ENCODE results near the gene SRGAP1.

SRGAP1 gene

DNA sequence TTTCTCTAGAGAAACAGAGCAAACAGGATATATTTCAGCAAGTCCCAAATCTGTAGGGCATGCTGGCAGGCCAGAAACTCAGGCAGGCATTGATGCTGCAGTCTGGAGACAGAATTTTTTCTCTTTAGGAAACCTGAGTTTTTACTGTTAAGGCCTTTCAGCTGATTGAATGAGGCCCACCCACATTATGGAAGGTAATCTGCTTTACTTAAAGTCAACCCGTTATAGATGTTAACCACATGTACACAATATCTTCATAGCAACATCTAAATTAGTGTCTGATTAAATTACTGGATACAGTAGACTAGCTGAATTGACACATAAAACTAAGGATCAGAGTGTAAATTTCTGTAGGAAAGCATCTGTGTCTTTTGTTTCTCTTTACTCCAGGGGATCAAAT lies 65.2 kb downstream of the SRGAP1 start:
- DNase-seq (ENCODE audit: low spot score) = no peak

DNA sequence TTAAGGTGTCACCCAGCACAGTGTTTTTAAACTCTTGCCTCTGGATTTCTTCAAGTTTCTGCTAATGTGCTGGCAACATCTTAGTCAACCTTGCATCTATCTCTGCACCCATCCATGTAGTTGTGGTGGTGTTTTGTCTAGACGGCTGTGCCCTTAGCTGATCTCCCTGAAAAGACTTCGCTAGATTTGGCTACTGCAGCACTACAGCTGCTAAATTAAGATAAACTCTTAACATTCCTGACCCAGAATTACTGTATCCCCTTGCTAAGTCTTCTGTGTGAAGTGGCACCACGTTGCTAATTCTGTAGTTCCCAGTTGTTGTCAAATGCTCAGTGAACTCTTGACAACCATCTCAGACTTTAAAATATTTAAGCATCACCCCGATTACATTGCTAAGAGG lies 66.8 kb downstream of the SRGAP1 start:
- no peak for DNase-seq (ENCODE audit: low spot score)

DNA sequence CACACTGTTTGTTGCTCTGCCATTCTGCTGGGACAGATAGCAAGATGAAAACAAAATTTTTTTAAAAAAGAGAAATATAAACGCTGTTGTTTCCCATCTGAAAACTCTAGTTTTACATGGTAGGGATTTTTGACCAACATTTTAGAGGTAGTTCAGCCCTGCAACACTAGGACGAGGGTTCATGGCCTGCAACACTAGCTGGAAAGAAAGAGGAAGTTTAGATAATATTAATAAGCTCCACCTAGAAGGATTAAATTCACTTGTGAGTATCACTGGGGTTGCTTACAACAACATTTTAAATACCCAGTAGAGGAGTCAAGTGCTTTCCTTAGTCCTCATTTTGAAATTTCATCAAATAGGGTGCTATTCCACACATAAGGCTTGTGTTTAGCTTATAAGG lies 68.2 kb downstream of the SRGAP1 start:
- no peak for DNase-seq (ENCODE audit: low spot score)

DNA sequence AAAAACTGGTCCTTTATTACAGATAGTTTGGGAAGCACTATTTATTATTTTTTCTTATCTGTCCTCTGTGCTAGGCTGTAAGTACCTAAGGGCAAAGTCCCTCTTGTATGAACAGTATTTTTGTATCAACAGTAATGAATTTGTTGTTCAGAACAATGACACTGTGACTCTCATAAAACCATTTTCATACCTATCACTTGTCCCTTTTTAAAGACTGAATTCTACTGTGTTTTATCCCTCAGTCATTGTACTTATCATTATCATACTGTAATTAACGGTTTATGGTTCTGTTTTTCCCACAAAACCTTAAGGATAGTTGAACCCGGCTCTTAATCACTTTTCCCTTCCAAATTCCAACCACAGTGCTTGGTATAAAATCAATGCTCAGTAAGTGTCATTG lies 69.4 kb downstream of the SRGAP1 start:
- peak; percentile 56 for DNase-seq (ENCODE audit: low spot score)

DNA sequence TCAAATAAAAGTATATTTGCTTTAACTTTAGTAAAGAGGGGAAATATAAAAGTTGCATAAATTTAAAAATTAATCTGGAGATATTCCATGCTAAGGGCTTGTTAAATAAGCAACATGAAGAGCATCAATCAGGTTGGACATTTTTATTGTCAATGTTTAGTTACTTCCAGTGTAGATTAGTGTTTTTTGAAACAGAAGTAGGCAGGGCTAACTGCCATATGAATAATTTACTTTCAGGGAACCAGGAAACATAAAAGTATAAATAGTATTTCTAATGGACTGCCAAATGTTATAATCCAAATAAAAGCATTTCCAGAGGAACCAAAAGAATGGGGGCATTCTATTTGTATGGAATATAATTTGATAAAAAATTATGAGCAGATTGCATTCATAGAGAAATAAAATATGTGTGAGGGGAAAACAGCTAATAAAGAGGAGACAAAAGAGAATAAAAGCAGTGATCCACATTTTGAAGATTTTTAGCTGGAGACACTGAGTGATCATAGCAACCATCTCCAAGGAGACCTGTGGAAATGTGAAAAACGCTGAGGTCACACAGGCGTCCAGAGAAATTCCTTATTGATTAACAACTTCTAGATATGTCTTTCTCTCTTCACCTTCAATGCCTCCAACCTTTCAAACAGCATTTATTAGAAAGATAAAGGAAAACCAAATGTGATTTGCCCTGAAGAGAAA lies 70.8 kb downstream of the SRGAP1 start:
- DNase-seq (ENCODE audit: low spot score) = peak; percentile 44

DNA sequence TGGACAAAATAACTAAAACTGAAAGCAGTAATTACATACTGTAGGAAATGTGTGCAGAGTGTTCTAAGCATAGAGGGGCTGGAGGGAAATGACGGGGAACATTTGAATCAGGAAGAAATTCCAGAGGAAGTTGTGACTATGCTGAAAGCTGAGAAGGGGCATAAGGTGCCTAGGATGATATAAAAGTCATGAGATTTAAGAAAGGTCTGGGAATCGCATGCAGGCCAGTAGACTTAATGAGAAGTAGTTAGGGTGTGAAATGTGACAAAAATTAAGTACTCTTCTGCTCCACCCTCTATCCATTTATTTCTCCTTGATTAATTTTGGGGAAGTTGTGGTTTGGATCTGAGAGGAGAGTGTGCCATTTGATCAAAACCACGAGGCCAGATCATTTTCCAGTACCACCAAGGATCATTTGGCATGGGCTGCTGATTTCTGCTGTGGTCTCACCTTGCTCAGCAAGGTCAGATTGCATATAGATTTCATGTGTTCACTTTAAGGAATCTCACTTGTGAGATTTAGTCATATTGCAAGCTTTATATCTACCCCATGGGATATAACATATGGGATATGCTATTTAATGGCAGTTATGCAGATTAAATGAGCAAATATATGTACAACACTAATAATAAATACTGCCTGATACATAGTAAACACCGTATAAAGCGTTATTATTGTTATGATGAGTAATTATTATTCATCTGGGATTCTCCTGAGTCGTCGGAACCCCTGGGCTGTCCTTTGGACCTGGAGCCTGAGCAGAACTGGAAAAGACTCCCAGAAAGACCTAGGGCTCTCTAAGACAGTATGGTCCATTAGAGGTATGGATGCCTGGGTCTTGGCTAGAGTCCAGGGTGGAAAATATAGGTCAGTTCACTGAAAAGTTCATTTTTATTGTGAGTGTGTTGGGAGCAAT lies 72.3 kb downstream of the SRGAP1 start:
- peak; percentile 41 for DNase-seq (ENCODE audit: low spot score)

DNA sequence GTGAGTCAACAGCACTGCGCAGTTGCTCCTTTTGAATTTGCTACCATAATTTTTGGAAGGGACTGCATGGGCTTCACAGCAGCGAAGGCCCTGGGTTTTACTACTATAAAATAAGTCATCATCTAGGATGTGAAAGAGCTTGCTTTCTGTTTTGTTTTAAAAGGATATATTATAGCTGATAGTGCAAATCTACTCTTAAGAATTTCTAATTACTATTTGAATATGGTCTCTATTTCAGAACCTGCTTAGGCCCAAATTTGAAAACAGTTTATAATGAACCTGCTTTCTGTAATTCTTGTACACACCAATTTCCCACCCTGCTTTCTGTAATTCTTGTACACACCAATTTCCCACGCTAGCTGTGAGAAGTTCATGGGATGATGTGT lies 73.0 kb downstream of the SRGAP1 start:
- no peak for DNase-seq (ENCODE audit: low spot score)

DNA sequence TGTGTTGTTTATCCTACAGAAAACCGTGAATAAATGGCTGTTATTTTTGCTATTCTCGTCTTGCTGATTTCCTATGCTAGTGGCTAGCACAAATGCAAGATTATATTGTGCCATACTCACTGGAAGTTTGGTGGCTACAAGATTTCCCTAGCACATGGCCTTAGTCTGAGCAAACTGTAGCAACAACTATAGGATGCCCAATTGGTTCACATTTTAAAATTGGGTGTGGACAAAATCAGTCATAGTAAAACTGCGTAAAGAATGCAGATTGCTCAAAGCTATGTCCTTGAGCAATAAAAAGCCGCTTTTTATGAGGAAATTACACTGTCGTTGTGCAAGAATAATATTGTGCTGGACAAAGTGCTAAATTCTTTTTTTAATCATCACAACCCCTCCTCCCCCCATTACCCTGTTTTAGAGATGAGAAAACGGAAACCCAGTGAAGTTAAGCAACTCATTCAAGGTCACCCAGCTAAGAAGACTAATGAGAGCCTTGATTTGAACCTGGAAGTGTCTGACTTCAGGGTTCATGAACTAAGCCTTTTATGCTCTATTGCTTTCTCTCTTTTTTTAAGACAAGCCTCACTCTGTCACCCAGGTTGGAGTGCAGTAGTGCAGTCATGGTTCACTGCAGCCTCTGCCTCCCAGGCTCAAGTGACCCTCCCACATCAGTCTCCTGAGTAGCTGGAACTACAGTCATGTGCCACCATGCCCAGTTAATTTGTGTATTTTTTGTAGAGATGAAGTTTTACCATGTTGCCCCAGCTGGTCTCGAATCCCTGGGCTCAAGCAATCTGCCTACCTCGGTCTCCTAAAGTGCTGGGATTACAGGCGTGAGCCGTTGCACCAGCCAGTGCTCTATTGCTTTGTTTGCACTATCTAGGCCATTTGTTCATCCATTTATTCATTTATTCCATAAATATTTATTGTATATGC lies 73.6 kb downstream of the SRGAP1 start:
- peak; percentile 98 for DNase-seq (ENCODE audit: low spot score)

DNA sequence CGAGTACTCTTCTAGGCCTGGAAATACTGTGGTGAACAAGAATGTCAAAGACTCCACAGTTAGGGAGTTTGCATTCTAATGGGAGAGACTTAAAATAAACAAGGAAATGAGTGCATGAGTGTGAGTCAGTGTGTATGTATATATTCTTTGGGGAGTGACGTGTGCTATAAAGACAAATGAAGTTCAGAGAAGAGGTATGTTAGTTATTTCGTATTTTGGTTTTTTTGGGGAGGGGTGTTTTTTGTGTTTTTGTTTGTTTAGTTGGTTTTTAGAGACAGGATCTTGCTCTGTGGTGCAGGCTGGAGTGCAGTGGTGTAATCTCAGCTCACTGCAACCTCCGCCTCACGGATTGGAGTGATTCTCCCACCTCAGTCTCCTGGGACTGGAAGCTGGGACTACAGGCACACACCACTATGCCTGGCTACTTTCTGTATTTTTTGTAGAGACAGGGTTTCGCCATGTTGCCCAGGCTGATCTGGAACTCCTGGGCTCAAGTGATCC lies 74.3 kb downstream of the SRGAP1 start:
- peak; percentile 87 for DNase-seq (ENCODE audit: low spot score)

DNA sequence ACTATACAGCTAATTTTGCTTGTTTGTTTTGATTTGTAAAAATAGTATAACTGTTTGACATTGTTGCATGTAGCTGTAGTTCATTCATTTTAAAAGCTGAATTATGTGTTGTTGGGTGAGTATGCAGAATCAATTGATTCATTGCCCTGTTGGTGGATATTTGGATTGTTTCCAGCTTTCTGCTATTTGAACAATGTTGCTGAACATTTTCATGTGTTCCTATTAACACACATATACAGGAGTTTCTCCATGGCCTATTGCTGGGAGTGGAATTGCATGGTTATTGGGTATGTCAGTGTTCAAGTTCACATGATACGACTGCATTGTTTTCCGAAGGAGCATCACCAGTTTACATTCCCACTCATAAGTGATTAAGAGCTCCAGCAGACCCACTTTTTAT lies 75.3 kb downstream of the SRGAP1 start:
- DNase-seq (ENCODE audit: low spot score) = no peak

DNA sequence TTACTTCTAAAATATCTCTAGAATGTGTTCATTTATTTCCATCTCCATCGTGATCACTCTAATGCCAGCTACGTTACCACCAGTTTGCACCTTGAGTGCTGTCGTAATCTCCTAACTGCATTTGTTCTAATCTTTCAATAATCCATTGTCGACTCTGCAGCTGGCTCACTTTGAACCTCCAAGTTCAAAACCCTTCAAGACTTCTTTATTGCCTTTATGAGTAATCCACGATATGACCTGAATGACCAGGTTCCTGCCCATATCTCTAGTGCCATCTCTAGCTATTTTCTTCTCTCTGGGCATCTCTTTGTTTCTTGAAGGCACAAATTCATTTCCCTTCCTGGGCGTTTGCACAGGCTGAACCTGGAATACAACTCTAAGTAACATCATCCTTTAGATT lies 76.7 kb downstream of the SRGAP1 start:
- DNase-seq (ENCODE audit: low spot score) = peak; percentile 51

DNA sequence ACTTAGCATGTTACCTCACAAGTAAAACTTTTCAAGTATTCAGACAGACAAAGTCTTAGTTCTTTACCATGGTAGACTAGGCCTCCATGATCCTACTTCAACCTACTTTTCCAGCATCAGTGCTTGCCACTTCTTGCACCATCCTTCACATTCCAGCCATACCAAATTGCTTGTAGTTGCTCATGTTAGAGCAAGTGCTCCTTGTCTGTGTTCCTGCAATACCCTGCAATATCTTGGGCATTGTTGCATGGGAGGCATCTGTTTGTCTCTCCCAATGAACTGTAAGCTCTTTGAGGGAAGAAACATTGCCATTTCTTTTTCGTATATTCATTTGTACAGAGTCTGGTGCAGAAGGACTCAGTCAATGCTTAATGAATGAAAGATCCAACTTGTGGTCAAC lies 78.0 kb downstream of the SRGAP1 start:
- peak; percentile 40 for DNase-seq (ENCODE audit: low spot score)

DNA sequence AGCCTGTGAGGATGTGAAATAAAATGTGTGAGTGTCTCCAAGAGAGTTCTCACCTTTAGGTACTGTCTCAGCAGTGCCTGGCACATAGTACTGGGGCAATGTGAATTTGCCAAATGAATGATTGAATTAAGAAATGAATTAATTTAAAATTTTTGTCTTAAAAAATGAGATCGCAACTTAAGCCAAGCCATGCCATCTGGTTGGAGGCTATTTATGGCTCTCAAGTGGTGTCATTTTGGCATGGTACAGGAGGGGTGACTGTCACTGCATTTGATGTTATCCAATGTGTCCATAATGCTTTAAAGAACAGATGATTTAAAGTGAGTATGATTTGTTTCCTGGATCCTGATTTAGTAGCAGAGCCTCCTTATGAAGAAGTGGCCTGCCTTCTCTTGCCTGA lies 80.3 kb downstream of the SRGAP1 start:
- DNase-seq (ENCODE audit: low spot score) = no peak

DNA sequence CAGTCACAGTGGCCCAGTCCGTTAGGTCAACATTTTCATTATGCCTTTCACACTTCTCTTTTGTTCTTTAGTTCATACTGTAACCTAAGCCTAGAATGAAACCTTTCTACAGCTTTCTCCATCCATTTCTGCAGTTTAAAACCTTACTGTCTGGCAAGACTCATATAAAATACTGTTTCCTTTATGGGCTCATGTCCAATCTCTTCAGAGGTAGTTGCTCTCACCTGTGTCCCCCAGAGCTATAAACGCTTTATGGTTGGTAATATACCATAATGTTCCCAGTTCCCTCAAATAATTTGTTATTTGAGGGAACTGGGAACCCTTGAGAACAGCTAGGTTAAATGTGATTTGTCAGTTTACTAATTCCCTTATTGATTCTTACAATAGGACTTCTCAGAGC lies 83.0 kb downstream of the SRGAP1 start:
- no peak for DNase-seq (ENCODE audit: low spot score)

DNA sequence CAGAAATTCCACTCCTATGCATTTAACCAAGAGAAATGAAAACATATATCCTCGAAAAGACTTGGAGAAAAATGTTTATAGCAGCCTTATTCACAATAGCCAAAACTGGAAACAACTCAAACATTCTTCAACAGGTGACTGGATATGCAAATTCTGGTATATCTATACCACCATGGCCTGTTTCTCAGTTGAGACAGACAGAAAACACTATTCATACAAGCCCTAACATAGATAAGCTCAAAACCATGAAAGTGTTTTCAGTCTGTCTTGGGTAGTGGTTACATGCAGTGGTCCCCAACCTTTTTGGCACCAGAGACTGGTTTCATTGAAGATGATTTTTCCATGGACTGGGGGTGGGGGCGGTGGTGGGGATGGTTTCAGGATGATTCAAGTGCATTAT lies 83.8 kb downstream of the SRGAP1 start:
- no peak for DNase-seq (ENCODE audit: low spot score)

DNA sequence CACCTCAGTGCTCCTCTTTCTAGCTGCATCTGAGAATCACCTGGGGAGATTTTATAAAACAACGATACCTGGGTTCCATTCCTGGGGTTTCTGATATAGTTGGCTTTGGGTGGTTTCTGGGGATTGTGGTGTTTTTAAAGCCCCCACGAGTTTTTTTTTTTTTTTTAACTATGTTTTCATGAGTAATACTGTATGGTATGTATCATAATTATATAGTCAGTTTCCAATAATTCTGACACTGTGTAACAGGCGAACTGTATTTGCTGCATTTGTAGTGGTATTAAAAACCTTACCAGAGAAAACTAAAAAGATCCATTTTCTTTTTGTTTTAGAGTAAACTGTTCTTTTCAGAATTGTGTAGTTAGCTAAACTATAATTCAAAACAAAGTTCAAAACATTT lies 84.9 kb downstream of the SRGAP1 start:
- no peak for DNase-seq (ENCODE audit: low spot score)

DNA sequence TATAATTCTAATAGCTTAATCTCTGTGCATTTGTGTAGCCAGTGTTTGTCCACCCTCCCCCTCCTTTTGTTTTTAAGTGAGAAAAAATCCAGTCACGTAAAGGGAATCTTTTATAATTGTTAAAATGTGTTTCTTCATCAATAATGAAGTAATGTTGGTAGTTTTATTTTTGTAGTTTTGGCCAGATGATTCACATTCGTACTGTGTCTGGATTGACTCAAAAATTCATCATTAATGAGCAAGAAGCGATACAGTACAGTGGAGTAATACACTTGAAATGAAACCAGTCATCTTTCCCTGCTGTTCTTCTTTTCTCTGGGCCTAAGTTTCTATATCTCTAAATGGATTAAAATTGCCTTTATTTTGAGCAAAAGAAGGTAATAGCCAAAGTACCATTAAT lies 86.5 kb downstream of the SRGAP1 start:
- no peak for DNase-seq (ENCODE audit: low spot score)

DNA sequence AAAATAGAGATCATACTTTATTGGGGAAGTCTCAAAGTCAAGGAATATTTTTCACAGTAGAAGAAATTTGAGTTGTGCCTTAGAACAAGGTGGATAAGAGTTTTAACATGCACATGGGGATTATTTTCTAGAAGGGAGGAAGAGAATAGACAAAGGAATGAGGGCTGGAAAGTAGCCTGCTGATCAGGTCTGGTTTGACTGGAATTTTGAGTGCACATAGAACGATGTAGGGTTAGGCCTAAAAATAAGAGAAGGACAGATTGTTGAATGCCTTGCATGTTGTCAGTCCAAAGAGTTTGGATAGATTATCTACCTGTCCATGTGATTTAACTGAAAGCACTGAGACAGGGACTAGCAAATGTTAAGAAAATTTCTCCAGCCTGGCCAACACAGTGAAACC lies 87.2 kb downstream of the SRGAP1 start:
- no peak for DNase-seq (ENCODE audit: low spot score)

DNA sequence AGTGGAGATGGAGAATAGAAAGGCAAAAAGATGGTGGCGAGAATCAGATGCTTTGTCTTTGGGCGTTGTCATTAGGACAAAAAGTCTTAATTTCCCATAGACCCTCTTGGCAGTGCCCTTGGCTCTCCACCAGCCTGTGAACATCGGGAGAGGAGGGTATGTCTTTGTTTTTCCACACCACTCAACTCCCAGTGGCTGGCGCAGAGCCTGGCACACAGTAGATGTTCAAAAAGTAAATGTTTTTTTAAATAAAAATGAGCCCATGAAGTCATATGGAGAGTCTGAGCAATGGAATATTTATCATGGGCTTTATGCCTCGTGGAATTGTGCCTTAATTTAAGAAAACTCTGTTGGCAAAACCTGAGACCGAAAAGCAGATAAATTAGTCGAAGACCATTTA lies 90.4 kb downstream of the SRGAP1 start:
- no peak for DNase-seq (ENCODE audit: low spot score)

DNA sequence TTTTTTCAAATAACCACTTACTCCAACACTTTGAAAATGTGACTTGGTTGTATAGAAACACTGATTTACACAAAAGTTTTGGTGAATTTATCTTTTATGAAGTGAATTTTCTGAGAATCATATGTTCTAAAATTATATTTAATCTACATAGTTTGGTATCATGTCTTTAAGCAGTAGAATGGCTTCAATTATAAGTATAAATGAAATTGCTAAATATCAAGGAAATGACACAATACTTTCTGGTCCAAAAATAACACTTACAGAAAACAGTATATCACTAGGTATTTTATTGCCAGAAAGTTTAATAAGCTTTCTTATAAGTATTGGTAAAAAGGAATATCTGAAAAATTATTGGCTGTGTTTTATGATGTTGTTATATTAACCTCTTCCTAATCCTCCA lies 90.9 kb downstream of the SRGAP1 start:
- DNase-seq (ENCODE audit: low spot score) = no peak

DNA sequence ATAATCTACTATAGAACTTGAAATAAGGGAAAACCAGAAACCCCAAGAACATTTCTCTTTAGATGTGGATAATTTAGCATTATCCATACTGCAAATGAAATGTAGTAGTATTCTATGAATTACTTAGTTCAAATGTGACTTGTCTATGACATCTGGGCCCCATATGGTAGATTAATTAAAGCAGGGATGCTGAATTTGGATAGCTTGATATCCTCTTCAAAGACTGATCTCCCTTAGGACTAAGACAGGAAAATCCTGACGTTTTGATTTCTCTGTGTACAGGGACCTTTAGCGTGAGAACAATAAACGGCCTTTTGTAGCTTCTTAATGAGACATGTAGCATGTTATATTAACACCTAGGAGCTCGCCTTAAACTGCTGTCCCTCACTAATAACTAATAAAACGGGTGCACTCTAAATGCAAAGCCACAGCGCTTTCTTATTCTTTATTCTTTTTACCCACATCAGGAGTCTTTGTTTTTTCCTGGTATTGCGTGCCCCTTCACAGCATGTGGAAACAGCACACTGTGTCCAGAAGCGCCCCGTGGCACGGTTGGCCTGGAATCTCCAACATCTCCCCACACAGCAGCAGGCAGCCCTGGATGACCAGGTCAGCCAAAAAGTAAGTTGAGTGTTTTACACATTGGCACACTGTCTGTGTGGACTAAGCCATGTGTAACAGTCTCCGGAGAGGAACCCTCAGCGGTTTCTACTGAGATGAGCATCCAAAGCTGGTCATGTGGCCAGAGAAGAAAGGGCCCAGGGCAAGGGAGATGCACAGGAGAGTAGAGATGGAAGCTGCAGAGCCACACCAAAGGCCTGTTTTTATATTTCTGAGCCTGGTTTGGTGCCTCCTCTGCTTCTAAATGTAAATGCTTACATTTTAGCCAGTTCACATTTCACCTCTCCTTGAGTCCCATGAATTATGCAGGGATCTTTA lies 93.1 kb downstream of the SRGAP1 start:
- no peak for DNase-seq (ENCODE audit: low spot score)
